Measurements from ENCODE around the gene MTERF2.

DNA sequence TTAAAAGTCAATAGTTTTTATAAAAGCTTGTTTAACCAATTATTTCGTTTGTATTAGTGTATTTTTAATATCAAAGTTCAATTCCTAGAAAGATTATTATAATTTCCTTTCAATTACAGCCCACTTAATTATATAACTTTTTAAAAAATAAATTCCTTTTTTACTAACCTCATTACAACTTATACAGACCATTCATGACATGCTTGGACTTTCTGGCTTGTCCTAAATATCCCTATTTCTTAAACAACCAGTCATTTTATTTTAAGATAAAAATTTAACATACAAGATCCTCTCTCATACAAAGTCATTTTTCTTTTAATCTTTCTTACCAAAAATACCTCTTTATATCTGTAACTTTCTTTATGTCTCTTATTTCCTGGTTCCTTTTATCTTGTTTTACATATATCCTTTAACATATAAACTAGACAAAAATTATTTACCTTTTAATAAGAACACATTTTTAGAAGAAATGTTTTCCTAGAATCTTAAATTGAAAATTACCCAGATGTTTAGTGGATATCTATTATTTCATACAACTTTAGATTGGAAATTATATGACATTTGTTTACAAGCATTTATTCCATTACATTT lies 41.6 kb downstream of the MTERF2 start:
- TF ChIP-seq, protein P1, sequence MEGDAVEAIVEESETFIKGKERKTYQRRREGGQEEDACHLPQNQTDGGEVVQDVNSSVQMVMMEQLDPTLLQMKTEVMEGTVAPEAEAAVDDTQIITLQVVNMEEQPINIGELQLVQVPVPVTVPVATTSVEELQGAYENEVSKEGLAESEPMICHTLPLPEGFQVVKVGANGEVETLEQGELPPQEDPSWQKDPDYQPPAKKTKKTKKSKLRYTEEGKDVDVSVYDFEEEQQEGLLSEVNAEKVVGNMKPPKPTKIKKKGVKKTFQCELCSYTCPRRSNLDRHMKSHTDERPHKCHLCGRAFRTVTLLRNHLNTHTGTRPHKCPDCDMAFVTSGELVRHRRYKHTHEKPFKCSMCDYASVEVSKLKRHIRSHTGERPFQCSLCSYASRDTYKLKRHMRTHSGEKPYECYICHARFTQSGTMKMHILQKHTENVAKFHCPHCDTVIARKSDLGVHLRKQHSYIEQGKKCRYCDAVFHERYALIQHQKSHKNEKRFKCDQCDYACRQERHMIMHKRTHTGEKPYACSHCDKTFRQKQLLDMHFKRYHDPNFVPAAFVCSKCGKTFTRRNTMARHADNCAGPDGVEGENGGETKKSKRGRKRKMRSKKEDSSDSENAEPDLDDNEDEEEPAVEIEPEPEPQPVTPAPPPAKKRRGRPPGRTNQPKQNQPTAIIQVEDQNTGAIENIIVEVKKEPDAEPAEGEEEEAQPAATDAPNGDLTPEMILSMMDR (conservative IDR thresholded peaks at IDR 0.05 in 1 of 2, IDR thresholded peaks at IDR 0.05 in 1 of 2; ENCODE audit: extremely low read depth in 1 of 2, insufficient read depth in 1 of 2, low read depth in 1 of 2, low read length in 2 of 2), result no peak
- no peak for TF ChIP-seq EZH2 (IDR thresholded peaks at IDR 0.05; ENCODE audit: borderline replicate concordance, low read length)
